Duodenal mucosa (tissue), 2 donors: ENCODE data around the gene COL4A4.

ENCODE experiments used
- H3K27ac ChIP-seq: one replicate; pipeline ENCODE4 v1.7.0; 2013; ENCODE audit warnings: low read depth, low read length
- H3K27me3 ChIP-seq, 2 donors: one replicate each; pipeline ENCODE4 v1.7.0; 2013; ENCODE audit warnings: low read length in 2 of 2, control low read depth in 1 of 2; ENCODE audit not compliant: insufficient read depth in 2 of 2, control insufficient read depth in 1 of 2
- H3K36me3 ChIP-seq, 2 donors: one replicate each; pipeline ENCODE4 v1.7.0; 2013; ENCODE audit warnings: low read length in 2 of 2, control low read depth in 1 of 2; ENCODE audit not compliant: insufficient read depth in 2 of 2, control insufficient read depth in 1 of 2
- H3K4me1 ChIP-seq, 2 donors: one replicate each; pipeline ENCODE4 v1.7.0; 2013; ENCODE audit warnings: low read length in 2 of 2, control low read depth in 1 of 2; ENCODE audit not compliant: insufficient read depth in 2 of 2, control insufficient read depth in 1 of 2
- H3K4me3 ChIP-seq, 2 donors: one replicate each; pipeline ENCODE4 v1.7.0; 2013; ENCODE audit warnings: low read length in 2 of 2, low read depth in 1 of 2
- H3K9ac ChIP-seq, 2 donors: one replicate each; pipeline ENCODE4 v1.7.0; 2013; ENCODE audit warnings: low read length in 2 of 2, low read depth in 1 of 2
- H3K9me3 ChIP-seq, 2 donors: one replicate each; pipeline ENCODE4 v1.7.0; 2013; ENCODE audit warnings: low read length in 2 of 2, control low read depth in 1 of 2; ENCODE audit not compliant: control insufficient read depth in 1 of 2

Gene COL4A4

DNA sequence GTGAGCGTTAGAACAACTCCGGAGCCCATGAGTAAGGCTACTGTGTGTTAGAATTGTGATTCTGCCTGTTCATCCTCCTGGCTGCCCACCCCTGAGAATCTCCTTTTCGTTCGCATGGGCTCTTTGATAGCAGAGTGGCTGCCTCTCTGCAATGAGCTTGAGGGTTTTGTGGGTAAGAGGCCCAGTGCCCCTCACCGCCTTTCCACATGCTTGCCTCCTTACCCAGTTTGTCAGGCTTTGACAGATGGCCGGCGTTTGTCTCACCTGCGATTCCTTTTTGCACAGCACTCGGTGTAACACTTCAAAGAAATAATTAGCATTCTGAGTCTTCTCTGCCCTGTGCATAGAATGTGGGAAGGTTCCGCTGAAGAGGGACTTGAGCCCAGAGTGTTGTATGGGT is 190.2 kb downstream of the COL4A4 start:
- Histone ChIP-seq H3K9me3 (no peaks in the 10 kb centered on the region), H3K9ac (no peak overlapping the region)

DNA sequence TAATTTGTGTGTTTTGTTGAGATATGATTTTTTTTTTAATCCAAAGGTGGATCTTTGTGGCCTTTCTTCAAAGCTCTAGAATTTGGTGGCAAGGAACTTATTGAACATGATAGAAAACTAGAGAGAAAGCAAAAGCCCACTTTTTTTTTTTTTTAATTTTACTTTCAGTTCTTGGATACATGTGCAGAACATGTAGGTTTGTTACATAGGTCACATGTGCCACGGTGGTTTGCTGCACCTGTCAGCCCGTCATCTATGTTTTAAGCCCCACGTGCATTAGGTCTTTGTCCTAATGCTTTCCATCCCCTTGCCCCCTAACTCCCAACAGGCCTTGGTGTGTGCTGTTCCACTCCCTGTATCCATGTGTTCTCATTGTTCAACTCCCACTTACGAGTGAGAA is 192.2 kb downstream of the COL4A4 start:
- H3K27ac ChIP-seq = no peak overlapping the region
- H3K36me3 ChIP-seq = peaks cover 3 to 4% of the 10 kb centered on the region in 2 donors
- no peaks in the 10 kb centered on the region for H3K4me1 ChIP-seq
- H3K4me3 ChIP-seq = no peak overlapping the region
- no peak overlapping the region for H3K9ac ChIP-seq
- no peaks in the 10 kb centered on the region for H3K27me3 ChIP-seq
- H3K9me3 ChIP-seq = no peaks in the 10 kb centered on the region

More for the DNA sequence above, 190.2 kb downstream of the COL4A4 start:
- Histone ChIP-seq H3K27me3 (no peaks in the 10 kb centered on the region), H3K4me1 (no peaks in the 10 kb centered on the region), H3K27ac (no peak overlapping the region), H3K36me3 (peaks cover 3 to 4% of the 10 kb centered on the region in 2 donors), H3K4me3 (no peak overlapping the region)

DNA sequence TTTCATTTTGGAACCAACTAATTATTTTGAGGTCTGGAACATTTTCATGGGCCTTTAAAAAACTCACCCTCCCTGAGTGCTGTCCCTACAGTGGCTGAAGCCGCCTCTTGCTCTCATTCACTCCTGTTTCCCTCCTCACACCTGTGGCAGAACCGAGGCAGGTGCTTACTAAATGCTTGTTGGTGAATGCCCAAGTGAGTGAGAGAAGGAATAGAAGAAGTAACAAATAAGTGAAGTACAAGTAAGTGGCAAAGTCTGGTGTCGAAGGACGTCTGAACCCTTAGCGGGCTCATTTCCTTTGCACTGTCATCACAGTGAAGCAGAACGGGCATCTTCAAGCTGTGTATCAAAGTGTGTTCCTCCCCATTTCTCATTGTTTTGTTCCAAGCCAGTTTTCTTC is 192.9 kb downstream of the COL4A4 start:
- Histone ChIP-seq H3K9ac (no peak overlapping the region), H3K9me3 (no peaks in the 10 kb centered on the region), H3K27ac (no peak overlapping the region)

DNA sequence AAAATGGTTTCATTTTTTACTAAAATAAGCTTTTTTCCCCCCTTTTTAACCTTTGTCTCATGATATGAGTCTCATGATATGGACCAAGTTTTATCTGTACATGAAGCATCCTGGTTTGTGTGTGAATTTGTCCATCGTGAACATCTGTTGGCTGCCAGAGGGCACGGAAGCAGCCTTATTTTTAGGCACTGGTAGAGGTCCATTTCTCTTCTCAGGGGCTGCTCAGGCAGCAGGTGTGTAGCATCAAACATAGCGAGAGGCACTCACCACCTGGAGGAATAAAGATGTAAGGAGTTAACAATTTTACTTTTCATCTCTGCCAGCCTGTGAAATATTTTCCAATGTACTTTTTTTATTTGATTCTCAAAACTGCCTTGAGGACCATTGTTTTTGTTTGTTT is 193.6 kb downstream of the COL4A4 start:
- Histone ChIP-seq H3K9me3 (no peaks in the 10 kb centered on the region), H3K27ac (no peak overlapping the region), H3K4me1 (no peaks in the 10 kb centered on the region), H3K27me3 (no peaks in the 10 kb centered on the region), H3K9ac (no peak overlapping the region), H3K36me3 (peaks cover 0 to 4% of the 10 kb centered on the region in 2 donors), H3K4me3 (no peak overlapping the region)

More for the DNA sequence above, 192.9 kb downstream of the COL4A4 start:
- no peaks in the 10 kb centered on the region for H3K4me1 ChIP-seq
- H3K27me3 ChIP-seq = no peaks in the 10 kb centered on the region
- H3K36me3 ChIP-seq = peaks cover 0 to 4% of the 10 kb centered on the region in 2 donors
- no peak overlapping the region for H3K4me3 ChIP-seq

DNA sequence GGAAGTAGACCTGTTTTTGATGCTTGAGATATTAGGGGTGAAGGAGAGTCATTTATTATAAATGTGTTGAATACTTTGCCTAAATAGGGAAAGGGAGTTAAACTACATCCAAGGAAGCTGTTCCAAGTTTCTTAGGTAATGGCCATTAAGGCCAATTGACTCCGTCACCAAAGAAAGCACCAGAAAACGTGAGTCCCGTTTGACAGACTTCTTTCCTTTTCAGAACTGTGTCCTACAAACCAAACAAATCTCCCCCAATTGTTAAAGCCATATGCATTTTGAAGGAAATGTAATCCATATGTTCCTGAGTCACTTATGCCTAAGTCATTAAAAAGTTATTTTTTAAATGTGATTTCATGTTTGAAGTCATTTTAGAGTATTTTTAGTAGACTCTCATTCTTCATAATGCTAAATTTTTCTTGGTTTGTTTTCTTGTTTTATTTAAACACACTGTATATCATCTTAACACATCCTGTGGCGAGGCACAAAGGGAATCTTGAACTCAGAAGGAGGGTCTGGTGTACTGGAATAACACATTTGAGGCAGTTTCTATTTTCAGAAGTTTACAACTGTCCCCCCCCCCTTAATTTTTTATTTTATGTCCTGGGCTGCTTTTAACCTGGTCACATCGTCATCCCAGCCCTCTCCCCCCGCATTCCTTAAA is 194.5 kb downstream of the COL4A4 start:
- Histone ChIP-seq H3K4me1 (no peaks in the 10 kb centered on the region), H3K27me3 (no peaks in the 10 kb centered on the region), H3K9me3 (no peaks in the 10 kb centered on the region), H3K4me3 (no peak overlapping the region), H3K36me3 (peaks cover 0 to 3% of the 10 kb centered on the region in 2 donors), H3K27ac (no peak overlapping the region), H3K9ac (no peak overlapping the region)

DNA sequence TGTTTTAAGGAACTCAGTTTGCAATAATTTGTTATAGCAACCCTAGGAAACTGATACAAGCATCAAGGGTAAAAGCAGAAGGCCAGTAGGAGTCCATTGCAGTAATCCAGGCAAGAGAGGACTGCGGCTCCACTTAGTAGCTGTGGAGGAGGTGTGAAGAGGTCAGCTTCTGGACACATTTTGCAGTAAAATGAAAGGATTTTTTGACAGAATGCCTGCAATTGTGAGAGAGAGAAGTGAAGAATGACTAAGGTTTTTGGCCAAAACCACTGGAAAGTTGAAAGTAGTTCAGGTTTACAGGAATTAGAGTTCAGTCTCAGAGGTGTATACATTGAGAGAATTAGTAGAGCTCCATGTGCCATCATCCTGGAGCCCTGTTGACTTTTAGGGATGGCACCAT is 198.6 kb downstream of the COL4A4 start:
- Histone ChIP-seq H3K4me3 (no peak overlapping the region), H3K27me3 (no peaks in the 10 kb centered on the region), H3K4me1 (no peaks in the 10 kb centered on the region), H3K27ac (no peak overlapping the region), H3K9me3 (no peaks in the 10 kb centered on the region), H3K9ac (no peak overlapping the region), H3K36me3 (peaks cover 0 to 5% of the 10 kb centered on the region in 2 donors)

DNA sequence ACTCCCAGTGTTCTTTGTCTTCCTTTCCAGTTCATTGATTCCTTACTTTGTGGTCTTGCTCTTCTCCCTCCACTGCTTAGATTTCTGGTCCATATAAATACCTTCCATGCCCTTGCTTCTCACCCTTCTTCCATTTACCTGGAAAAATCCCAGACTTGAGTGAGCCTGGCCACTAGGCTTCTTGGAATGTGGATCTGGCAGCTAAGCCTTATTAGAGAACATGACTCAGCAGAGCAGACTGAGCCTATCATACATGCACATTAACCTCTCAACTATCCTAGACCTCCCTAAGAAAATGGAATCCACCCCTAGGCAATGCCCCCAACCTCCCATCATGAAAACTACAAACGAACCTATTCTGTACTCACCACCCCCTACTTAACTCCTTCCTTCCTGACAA is 200.5 kb downstream of the COL4A4 start:
- no peaks in the 10 kb centered on the region for H3K4me1 ChIP-seq
- H3K9me3 ChIP-seq = peaks cover 0 to 7% of the 10 kb centered on the region in 2 donors
- H3K4me3 ChIP-seq = no peak overlapping the region
- H3K9ac ChIP-seq = no peak overlapping the region
- peaks cover 0 to 5% of the 10 kb centered on the region in 2 donors for H3K36me3 ChIP-seq
- no peaks in the 10 kb centered on the region for H3K27me3 ChIP-seq
- H3K27ac ChIP-seq = no peak overlapping the region

DNA sequence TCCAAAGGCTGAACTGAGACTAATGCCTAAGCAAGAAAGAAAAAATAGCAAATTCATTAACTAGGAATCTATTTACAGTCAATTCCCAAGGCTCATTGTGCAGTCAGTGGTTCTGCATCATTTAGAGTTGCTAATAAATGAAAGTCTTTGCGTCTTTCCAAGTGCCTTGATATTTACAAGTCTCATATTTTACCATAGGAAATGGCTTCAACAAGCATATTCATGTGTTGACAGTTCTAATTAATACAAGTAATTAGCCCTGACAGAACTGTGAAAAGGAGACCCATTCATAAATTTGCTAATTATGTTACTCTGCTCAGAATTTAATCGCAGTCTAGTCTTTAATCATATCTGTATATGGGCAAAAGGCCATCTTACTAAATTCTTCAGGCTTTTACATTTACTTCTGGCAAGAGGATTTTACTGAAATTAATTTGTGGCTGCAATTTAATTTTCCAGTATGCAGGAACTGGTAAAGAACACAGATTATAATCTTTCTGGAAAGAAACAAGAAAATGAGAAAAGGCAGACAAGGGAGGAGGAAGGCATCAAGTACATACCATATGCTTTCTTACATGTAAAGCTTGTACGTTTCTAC is 201.7 kb downstream of the COL4A4 start:
- no peak overlapping the region for H3K9ac ChIP-seq
- H3K4me3 ChIP-seq = no peak overlapping the region

DNA sequence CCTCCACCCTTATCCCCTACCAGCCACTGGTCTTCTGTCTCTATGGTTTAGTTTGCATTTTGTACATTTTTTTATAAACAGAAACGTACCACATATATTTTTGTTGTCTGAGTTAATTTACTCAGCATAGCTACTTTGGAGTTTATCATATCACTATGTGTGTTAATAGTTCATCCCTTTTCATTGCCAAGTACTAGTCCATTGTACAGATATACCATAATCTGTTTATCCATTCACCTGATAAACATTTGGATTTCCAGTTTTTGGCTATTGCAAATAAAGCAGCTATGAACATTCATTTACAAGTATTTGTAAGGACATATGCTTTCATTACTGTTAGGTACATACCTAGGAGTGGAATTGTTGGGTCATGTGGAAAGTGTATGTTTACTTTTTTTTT is 204.6 kb downstream of the COL4A4 start:
- Histone ChIP-seq H3K4me1 (no peaks in the 10 kb centered on the region), H3K27me3 (no peaks in the 10 kb centered on the region), H3K36me3 (peaks cover 0 to 2% of the 10 kb centered on the region in 2 donors), H3K9ac (no peak overlapping the region), H3K9me3 (peaks cover 0 to 7% of the 10 kb centered on the region in 2 donors), H3K4me3 (no peak overlapping the region), H3K27ac (no peak overlapping the region)

More for the DNA sequence above, 201.7 kb downstream of the COL4A4 start:
- no peak overlapping the region for H3K27ac ChIP-seq
- no peaks in the 10 kb centered on the region for H3K27me3 ChIP-seq
- no peaks in the 10 kb centered on the region for H3K4me1 ChIP-seq
- peaks cover 0 to 5% of the 10 kb centered on the region in 2 donors for H3K36me3 ChIP-seq
- H3K9me3 ChIP-seq = peaks cover 0 to 7% of the 10 kb centered on the region in 2 donors

DNA sequence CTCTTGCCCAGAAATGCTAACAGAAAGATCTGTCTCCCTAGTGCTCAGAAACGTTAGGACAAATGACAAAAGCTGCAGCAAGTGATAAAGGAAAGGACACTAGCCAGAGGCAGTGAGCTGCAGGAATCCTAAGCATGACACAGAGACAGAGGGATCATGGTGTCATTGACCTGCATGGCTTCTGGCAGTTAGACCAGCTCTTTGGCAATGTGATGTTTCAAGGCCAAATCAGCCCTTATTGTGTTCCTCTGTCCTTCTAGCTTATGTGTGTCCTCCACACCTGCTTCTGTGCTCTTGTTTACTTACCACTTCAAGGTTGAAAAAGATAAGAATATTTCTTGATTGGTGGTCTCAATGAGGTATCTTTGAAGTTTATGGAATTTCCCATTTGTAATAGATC is 207.3 kb downstream of the COL4A4 start:
- H3K4me3 ChIP-seq = no peak overlapping the region
- no peak overlapping the region for H3K9ac ChIP-seq
- H3K36me3 ChIP-seq = peaks cover 0 to 2% of the 10 kb centered on the region in 2 donors
- H3K27me3 ChIP-seq = no peaks in the 10 kb centered on the region
- H3K9me3 ChIP-seq = peaks cover 0 to 7% of the 10 kb centered on the region in 2 donors
- H3K27ac ChIP-seq = no peak overlapping the region
- H3K4me1 ChIP-seq = no peaks in the 10 kb centered on the region
